ENCODE measurements around the gene GPC5. TPM values are rescaled to one million over a fixed set of nuclear protein-coding genes. Genes with fewer than 3 reads are reported as not detected.
A peak's percentile ranks its signal among the peaks of the same experiment; 100 is the strongest.

The GPC5 gene
- total RNA-seq, 1 experiment from 2014 or later: 0.15 TPM

GRCh38 chr13:91356919-91357612 is 41.4 kb upstream of the GPC5 start:
- peak overlapping the region; percentile 14 for H3K27ac ChIP-seq (ENCODE audit: insufficient read length, low read depth, low read length)

More at GRCh38 chr13:91356919-91357612, 41.4 kb upstream of the GPC5 start:
- no peak overlapping the region for H3T11ph ChIP-seq (ENCODE audit: low read length)
- no peak overlapping the region for H3K14ac ChIP-seq (ENCODE audit: insufficient read depth, low read length)
- H2AK5ac ChIP-seq (ENCODE audit: insufficient read length, low read length): no peak overlapping the region
- Mint-ChIP-seq H3K27ac (peak overlapping the region in 1 of 3 experiments; percentile 89; a peak in 3 of 7 replicates), H3K4me1 (peaks cover 4 to 7% of the 10 kb centered on the region in 2 experiments; a peak in 3 of 4 replicates), H3K4me3 (no peak overlapping the region), H3K36me3 (ENCODE audit: insufficient read depth in 1 of 3, low read depth in 3 of 3) (peaks cover 30 to 53% (median 43%) of the 10 kb centered on the region in 3 experiments; a peak in 6 of 7 replicates), H3K27me3 (ENCODE audit: low read depth) (peaks cover 1% of the 10 kb centered on the region; the same call in 1 of the 2 replicates), H3K9me3 (no peaks in the 10 kb centered on the region)
- H3K4me2 ChIP-seq (ENCODE audit: insufficient read depth, insufficient read length, low read length): no peak overlapping the region
- TF ChIP-seq CTCF (conservative IDR thresholded peaks at IDR 0.05): no peak
- DNase-seq: no peak
- no peak overlapping the region for H2BK20ac ChIP-seq (ENCODE audit: low read depth, low read length, poor library complexity, severe bottlenecking)
- no peaks in the 10 kb centered on the region; the same call in 1 of the 2 replicates for H3K4me1 ChIP-seq (ENCODE audit: insufficient read depth, low read length)
- no peaks in the 10 kb centered on the region for H3K23me2 ChIP-seq (ENCODE audit: insufficient read length, low read depth, low read length, poor library complexity, severe bottlenecking)
- no peak overlapping the region for H3K9ac ChIP-seq (ENCODE audit: extremely low read depth, insufficient read length, low read length)
- no peaks in the 10 kb centered on the region for H3K79me1 ChIP-seq (ENCODE audit: insufficient read depth, low read depth, low read length, poor library complexity, severe bottlenecking)
- H4K91ac ChIP-seq (ENCODE audit: insufficient read length, low read depth, low read length): no peak overlapping the region
- H3K23ac ChIP-seq (ENCODE audit: insufficient read length, low read depth, low read length): no peak overlapping the region
- H2BK5ac ChIP-seq (ENCODE audit: insufficient read length, low read length): no peak overlapping the region
- no peak overlapping the region for H4K5ac ChIP-seq (ENCODE audit: insufficient read length, low read depth, low read length)
- H3K27me3 ChIP-seq (ENCODE audit: insufficient read depth, low read length): no peaks in the 10 kb centered on the region
- 0 out of 2 replicates have a peak, but pooled peaks cover under 1% of the 10 kb centered on the region for H3K79me2 ChIP-seq (ENCODE audit: insufficient read depth, low read length)
- H3K18ac ChIP-seq (ENCODE audit: insufficient read length, low read depth, low read length): no peak overlapping the region
- H4K20me1 ChIP-seq (ENCODE audit: control insufficient read depth, insufficient read depth, insufficient read length): no peaks in the 10 kb centered on the region
- H3K4ac ChIP-seq (ENCODE audit: low read depth, low read length): no peak overlapping the region
- WGBS (ENCODE audit: extremely low coverage, insufficient read length, low lambda C conversion rate): no CpG with 5 or more reads among the region's 6 CpGs
- H3K56ac ChIP-seq (ENCODE audit: insufficient read length, low read depth, low read length): no peak overlapping the region
- H2AFZ ChIP-seq (ENCODE audit: low read length): no peak overlapping the region
- no peak overlapping the region for H2BK12ac ChIP-seq (ENCODE audit: insufficient read length, low read depth, low read length)
- no peak overlapping the region for H2BK15ac ChIP-seq (ENCODE audit: low read depth, low read length)
- H3K9me3 ChIP-seq (ENCODE audit: control insufficient read depth, low read depth, low read length): no peaks in the 10 kb centered on the region
- no peak overlapping the region for H2BK120ac ChIP-seq (ENCODE audit: low read depth, low read length, poor library complexity, severe bottlenecking)
- H4K8ac ChIP-seq (replicated peaks; ENCODE audit: insufficient read length, low read depth, low read length): no peak overlapping the region

All from H9 (cell line).